Measurements from ENCODE around the gene USF3. TPM values are rescaled to one million over a fixed set of nuclear protein-coding genes. Genes with fewer than 3 reads are reported as not detected.

USF3 gene
- total and polyA plus RNA-seq, 2 of the 13 experiments (the other 11 are each of a cell fraction or from before 2014, with no cell fraction given): 6.3 to 15.2 TPM

GRCh38 chr3:113696658-113697499, 437 bp upstream of the USF3 start (continued):
- TF ChIP-seq MEIS1 (CRISPR knock-in tag; IDR thresholded peaks at IDR 0.05; ENCODE audit: borderline replicate concordance) (no peak; the same call in 1 of the 2 replicates), ZNF337 (CRISPR knock-in tag; IDR thresholded peaks at IDR 0.05; ENCODE audit: borderline replicate concordance, low read depth) (0 out of 2 replicates have a peak, but pooled peaks have one; percentile 21), TARDBP (CRISPR knock-in tag; IDR thresholded peaks at IDR 0.05) (no peak), THAP11 (CRISPR knock-in tag; IDR thresholded peaks at IDR 0.05) (peak; percentile 78), SALL2 (CRISPR knock-in tag; IDR thresholded peaks at IDR 0.05) (peak; percentile 31; the same call in 1 of the 2 replicates), ZNF331 (CRISPR knock-in tag; IDR thresholded peaks at IDR 0.05) (0 out of 2 replicates have a peak, but pooled peaks have one; percentile 50), TERF1 (CRISPR knock-in tag; IDR thresholded peaks at IDR 0.05) (no peak), ZNF333 (CRISPR knock-in tag; IDR thresholded peaks at IDR 0.05; ENCODE audit: borderline replicate concordance) (no peak), TFAP4 (IDR thresholded peaks at IDR 0.05; ENCODE audit: borderline replicate concordance, low read depth) (peak; percentile 55; the same call in 1 of the 2 replicates), ZNF784 (CRISPR knock-in tag; IDR thresholded peaks at IDR 0.05; ENCODE audit: borderline replicate concordance) (no peak), HOXA5 (CRISPR knock-in tag; IDR thresholded peaks at IDR 0.05) (peak; percentile 50; the same call in 1 of the 2 replicates), ZNF138 (CRISPR knock-in tag; IDR thresholded peaks at IDR 0.05; ENCODE audit: low read depth) (no peak), AKNA (CRISPR knock-in tag; IDR thresholded peaks at IDR 0.05; ENCODE audit: borderline replicate concordance) (no peak), MEF2D (CRISPR knock-in tag; IDR thresholded peaks at IDR 0.05) (no peak), ELF1 (CRISPR knock-in tag; IDR thresholded peaks at IDR 0.05) (peak; percentile 86), SRSF1 (optimal IDR thresholded peaks at IDR 0.05; ENCODE audit: low read depth, low read length) (peak; percentile 6), ZEB1 (IDR thresholded peaks at IDR 0.05; ENCODE audit: insufficient replicate concordance, low read depth) (no peak), RFX5 (IDR thresholded peaks at IDR 0.05; ENCODE audit: low read depth, low read length) (peak; percentile 70; the same call in 1 of the 2 replicates), CREB1 (IDR thresholded peaks at IDR 0.05) (peak; percentile 85), CREB1 (CRISPR knock-in tag; IDR thresholded peaks at IDR 0.05) (peak; percentile 92), NFKB2 (CRISPR knock-in tag; IDR thresholded peaks at IDR 0.05; ENCODE audit: borderline replicate concordance) (no peak), HES4 (CRISPR knock-in tag; IDR thresholded peaks at IDR 0.05; ENCODE audit: borderline replicate concordance) (no peak)
